KMS-11 (cell line): ENCODE measurements around the gene PCP4.
"Not testable (repeated sequence)": the region's sequence is repeated elsewhere in the genome, so short reads cannot be mapped to it uniquely, and the experiment has no call there.

ENCODE experiments used
- H2AFZ ChIP-seq: fragments of 200-600 bp; sonication (generic); 2 replicates; pipeline ENCODE4 v1.6.1; 2016; ENCODE audit warnings: antibody characterized with exemption, mixed run types, low read depth
- H3K27ac ChIP-seq: fragments of 200-600 bp; sonication (generic); 2 replicates; pipeline ENCODE4 v1.6.1; 2016; ENCODE audit warnings: mild to moderate bottlenecking, mixed run types
- H3K27me3 ChIP-seq: fragments of 200-600 bp; sonication (generic); 2 replicates; pipeline ENCODE4 v1.6.1; 2017; ENCODE audit warnings: mild to moderate bottlenecking, low read depth, mixed run types, moderate library complexity; ENCODE audit not compliant: insufficient read depth
- H3K36me3 ChIP-seq: fragments of 200-600 bp; sonication (generic); 2 replicates; pipeline ENCODE4 v1.6.1; 2017; ENCODE audit warnings: mild to moderate bottlenecking, mixed run types; ENCODE audit not compliant: insufficient read depth
- H3K4me1 ChIP-seq: fragments of 200-600 bp; sonication (generic); 2 replicates; pipeline ENCODE4 v1.6.1; 2016; ENCODE audit warnings: mild to moderate bottlenecking, low read depth, mixed run types; ENCODE audit not compliant: poor library complexity, severe bottlenecking
- H3K4me2 ChIP-seq: fragments of 200-600 bp; sonication (generic); 2 replicates; pipeline ENCODE4 v1.7.0; 2016; ENCODE audit warnings: mild to moderate bottlenecking, mixed run types
- H3K4me3 ChIP-seq: fragments of 200-600 bp; sonication (generic); IDR thresholded peaks from 2 replicates; pipeline ENCODE4 v1.6.1; 2017; ENCODE audit warnings: low read depth, low read length, mixed read lengths; ENCODE audit not compliant: insufficient read depth
- H3K79me2 ChIP-seq: fragments of 200-600 bp; sonication (generic); 2 replicates; pipeline ENCODE4 v1.6.1; 2016; ENCODE audit warnings: low read depth, mixed run types; ENCODE audit not compliant: insufficient read depth
- H3K9ac ChIP-seq: fragments of 200-600 bp; sonication (generic); 2 replicates; pipeline ENCODE4 v1.6.1; 2016; ENCODE audit warnings: mild to moderate bottlenecking, mixed run types
- H4K20me1 ChIP-seq: fragments of 200-600 bp; sonication (generic); 2 replicates; pipeline ENCODE4 v1.6.1; 2016; ENCODE audit warnings: mild to moderate bottlenecking, mixed run types; ENCODE audit not compliant: insufficient read depth
- CTCF ChIP-seq: fragments of 200-600 bp; sonication (generic); conservative IDR thresholded peaks from 2 replicates; pipeline ENCODE4 v1.6.1; 2017; ENCODE audit warnings: low read depth, mild to moderate bottlenecking, antibody characterized with exemption, low read length, moderate library complexity, mixed read lengths

The PCP4 gene

GRCh38 chr21:39888848-39889247, 21.6 kb downstream of the PCP4 start:
- no peak overlapping the region for H3K4me2 ChIP-seq
- no peak overlapping the region for H3K27ac ChIP-seq
- no peak for TF ChIP-seq CTCF
- peaks cover 4% of the 10 kb centered on the region for H3K4me1 ChIP-seq
- no peaks in the 10 kb centered on the region for H3K27me3 ChIP-seq
- no peak overlapping the region for H3K9ac ChIP-seq
- H2AFZ ChIP-seq: no peak overlapping the region
- H4K20me1 ChIP-seq: no peaks in the 10 kb centered on the region
- no peak overlapping the region for H3K4me3 ChIP-seq
- H3K79me2 ChIP-seq: no peaks in the 10 kb centered on the region
- no peaks in the 10 kb centered on the region for H3K36me3 ChIP-seq

GRCh38 chr21:39891111-39891510, 23.9 kb downstream of the PCP4 start:
- no peak overlapping the region for H3K4me2 ChIP-seq
- H3K4me3 ChIP-seq: no peak overlapping the region
- no peaks in the 10 kb centered on the region for H3K79me2 ChIP-seq
- H3K4me1 ChIP-seq: no peaks in the 10 kb centered on the region
- TF ChIP-seq CTCF: no peak
- H3K27me3 ChIP-seq: no peaks in the 10 kb centered on the region
- no peak overlapping the region for H2AFZ ChIP-seq
- no peaks in the 10 kb centered on the region for H4K20me1 ChIP-seq
- H3K27ac ChIP-seq: no peak overlapping the region
- H3K36me3 ChIP-seq: no peaks in the 10 kb centered on the region
- H3K9ac ChIP-seq: no peak overlapping the region

- not testable (repeated sequence) for H3K79me2 ChIP-seq, H3K27ac ChIP-seq, H3K27me3 ChIP-seq, H4K20me1 ChIP-seq, H3K36me3 ChIP-seq, H3K4me3 ChIP-seq, H3K4me1 ChIP-seq, H3K4me2 ChIP-seq, H3K9ac ChIP-seq, H2AFZ ChIP-seq
Measured at GRCh38 chr21:39891863-39892262, 24.6 kb downstream of the PCP4 start.

GRCh38 chr21:39900491-39900890, 33.3 kb downstream of the PCP4 start:
- no peak overlapping the region for H3K9ac ChIP-seq
- no peak for TF ChIP-seq CTCF
- no peak overlapping the region for H3K4me3 ChIP-seq
- no peaks in the 10 kb centered on the region for H3K27me3 ChIP-seq
- H3K36me3 ChIP-seq: no peaks in the 10 kb centered on the region
- H3K27ac ChIP-seq: no peak overlapping the region
- H3K4me2 ChIP-seq: no peak overlapping the region
- no peak overlapping the region for H2AFZ ChIP-seq
- H3K4me1 ChIP-seq: no peaks in the 10 kb centered on the region
- H3K79me2 ChIP-seq: no peaks in the 10 kb centered on the region
- no peaks in the 10 kb centered on the region for H4K20me1 ChIP-seq

GRCh38 chr21:39900911-39901310, 33.7 kb downstream of the PCP4 start:
- no peaks in the 10 kb centered on the region for H3K4me1 ChIP-seq
- H3K79me2 ChIP-seq: no peaks in the 10 kb centered on the region
- no peaks in the 10 kb centered on the region for H3K27me3 ChIP-seq
- H4K20me1 ChIP-seq: no peaks in the 10 kb centered on the region
- no peak overlapping the region for H3K4me3 ChIP-seq
- H3K9ac ChIP-seq: no peak overlapping the region
- H3K36me3 ChIP-seq: no peaks in the 10 kb centered on the region
- no peak overlapping the region for H3K27ac ChIP-seq
- H2AFZ ChIP-seq: no peak overlapping the region
- TF ChIP-seq CTCF: no peak
- H3K4me2 ChIP-seq: no peak overlapping the region
